HPDE6-E6E7 (cell line): Measurements from ENCODE around the gene ETS1.

Experiments
- DNase-seq: peaks from one replicate; pipeline ENCODE4 v3.0.0; 2011; ENCODE audit warnings: missing footprints; ENCODE audit errors: extremely low spot score

ETS1 gene

DNA sequence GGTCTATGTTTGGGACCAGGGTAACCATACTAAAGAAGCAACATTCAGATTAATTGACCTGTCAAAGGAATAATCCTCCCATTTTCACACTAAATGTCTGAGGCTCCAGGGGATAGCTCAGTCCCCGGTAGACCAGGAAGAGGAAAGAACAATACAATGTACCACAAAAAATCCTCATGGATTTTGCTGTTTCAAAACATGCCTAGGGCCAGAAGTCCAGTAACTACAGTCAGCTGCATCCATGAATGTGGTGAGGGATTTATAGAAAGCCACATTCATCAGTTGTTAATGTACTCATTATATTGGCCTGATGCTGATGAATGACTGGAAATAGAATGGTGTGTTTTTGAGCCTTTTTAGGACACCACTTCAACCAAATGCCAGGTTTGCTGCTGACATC, 6.9 kb upstream of the ETS1 start:
- no peak for DNase-seq

DNA sequence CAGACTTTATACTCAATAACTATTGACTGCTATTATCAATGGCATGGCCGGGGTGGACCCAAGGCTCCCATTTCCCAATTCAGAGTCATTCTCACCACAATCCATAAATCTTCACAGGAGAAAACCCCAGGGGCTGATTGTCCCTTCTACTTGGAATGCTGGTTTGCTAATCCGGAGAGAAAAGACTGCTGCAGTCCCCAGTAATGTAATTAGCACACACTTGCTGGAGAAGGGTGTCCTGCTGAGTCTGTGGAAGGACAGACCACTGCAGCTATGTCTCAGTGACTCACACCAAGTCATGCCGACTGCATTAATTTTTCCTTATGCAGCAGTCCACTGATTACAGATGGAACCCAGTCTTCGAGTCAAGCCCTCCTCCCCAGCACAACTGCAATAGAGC, 5.9 kb upstream of the ETS1 start:
- no peak for DNase-seq

DNA sequence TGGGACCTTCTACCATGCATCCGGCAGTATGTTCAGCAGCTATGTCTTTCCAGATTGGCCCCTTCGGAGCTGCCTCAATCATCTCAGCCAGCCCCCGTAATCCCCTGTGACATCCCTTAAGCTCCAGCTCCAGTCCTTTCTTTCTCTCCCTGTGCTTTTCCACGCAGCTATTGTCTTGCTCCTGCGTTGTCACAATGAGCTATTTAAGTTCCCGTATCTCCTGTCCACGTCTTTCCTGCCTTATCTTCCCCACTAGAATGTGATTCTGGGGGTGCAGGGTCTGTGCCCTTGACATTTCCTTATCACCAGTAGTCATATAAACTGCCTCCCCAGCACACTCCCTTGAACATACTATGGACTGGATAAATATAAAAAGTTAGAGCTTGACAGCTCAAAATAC, 5.1 kb upstream of the ETS1 start:
- DNase-seq, result no peak

DNA sequence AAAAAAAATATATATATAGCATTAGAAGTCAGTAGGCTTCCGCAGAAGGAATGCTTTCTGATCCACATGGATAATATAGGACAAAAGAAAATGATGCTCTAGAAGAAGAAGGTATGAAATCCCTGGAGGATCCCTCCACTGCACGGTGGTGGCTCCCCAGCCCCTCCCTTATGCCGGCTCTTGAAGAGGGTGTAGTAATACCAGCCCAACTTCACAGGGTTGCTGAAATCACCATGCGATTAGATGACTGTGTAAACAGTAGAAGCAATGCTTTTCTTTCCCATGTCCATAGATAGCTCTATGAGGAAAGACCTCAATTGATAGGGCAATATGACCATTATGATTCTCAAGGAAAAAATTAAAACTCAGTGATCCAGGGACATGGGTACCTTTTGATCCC, 3.2 kb upstream of the ETS1 start:
- no peak for DNase-seq

DNA sequence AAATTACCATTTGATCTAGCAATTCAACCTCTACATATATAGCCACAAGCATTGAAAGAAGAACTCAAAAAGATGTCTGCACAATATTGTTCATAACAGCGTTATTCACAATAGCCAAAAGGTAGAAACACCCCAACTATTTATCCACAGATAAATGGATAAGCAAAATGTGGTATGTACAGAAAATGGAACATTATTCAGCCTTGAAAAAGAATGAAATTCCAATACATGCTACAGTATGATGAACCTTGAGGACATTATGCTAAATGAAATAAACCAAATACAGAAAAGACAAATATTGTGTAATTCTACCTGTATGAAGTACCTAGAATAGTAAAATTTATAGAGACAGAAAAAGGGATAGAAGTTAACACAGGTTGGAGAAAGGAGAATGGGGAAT, 2.6 kb upstream of the ETS1 start:
- DNase-seq, result no peak

DNA sequence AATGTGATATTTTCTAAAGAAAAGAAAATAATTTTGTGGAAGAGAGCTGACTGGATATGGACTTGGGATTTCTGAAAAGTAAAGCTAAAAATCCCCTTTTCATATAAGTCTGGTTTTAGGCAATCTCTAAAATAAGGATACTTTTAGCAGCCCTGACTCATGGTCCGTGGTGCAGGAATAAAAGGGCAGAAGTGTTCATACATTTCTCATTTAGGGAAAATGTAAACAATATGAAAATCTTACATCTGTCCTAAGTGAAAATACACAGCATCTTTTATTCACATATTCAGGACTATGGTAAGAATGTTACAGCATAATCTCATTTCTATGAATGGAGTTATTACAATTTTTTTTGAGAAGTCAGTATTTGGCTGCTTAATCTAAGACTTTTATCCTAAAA, 735 bp upstream of the ETS1 start:
- no peak for DNase-seq

DNA sequence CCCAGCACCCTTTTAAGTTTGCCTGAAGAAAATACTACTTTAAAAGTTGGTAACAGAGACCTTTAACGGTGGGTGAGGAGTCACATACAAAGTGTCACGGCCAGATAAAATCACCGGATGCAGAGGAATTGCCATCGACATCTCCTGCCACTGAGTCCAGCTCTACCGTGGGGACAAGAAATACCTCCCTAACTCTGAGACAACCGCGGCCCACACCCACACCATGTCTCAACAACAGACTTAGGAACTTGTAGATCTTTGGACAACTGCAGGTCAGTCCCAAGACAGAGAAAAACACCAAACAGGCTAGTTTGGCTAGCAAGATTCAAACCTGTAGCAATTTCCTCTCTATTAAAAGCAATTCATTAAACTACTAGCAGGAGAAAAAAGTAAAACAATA, 669 bp downstream of the ETS1 start:
- no peak for DNase-seq

DNA sequence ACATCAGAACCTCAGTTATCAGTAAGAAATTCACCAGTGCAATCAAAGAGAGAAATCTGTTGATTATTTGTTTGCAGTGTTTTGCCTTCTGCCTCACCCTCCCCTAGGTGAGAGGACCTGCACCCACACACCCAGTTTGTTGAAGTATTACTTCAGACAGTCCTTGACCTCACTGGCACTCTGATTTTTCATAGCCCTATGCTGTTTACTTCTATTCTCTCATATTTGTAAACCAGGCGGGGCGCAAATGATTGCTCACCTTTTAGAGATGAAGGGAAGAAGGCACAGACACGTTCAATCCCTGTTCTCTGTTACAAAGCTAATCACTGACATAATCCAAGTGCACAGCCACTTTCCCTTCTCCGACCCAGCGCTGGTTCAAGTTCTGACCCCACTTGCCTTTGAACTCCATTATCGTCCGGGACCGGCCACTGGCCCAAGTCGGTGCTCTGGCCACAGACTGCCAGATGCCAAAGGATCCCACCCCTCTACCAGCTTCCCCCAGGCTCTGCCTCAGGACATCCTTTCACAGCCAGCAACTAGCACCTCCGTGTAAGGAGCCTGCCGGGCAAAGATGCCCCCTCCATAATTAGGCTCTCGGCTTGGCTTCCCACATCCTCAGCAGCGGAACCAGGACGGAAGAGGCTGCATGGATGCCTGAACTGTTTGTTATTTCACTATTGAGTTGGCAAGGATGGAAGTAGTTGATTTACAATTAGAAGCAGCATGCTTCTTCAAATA, 1.7 kb downstream of the ETS1 start:
- DNase-seq, result no peak

DNA sequence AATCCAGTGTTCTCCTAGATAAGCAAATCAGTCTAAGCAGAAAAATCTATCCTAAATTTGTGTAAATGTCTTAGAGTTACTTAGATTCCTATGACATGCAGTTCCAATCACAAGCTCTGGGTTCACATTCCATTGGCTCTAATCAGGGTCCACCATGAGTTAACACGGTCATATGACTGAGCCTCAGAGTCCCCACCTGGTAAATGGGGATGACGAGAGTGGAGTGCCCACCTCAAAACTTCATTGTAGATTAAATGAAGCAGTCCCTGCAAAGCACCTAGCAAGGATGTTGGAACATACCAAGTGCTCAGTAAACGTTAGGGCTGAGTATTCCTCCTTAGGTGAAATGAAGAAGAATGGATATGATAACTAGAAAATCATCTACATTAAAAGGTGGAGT, 3.1 kb downstream of the ETS1 start:
- DNase-seq, result no peak

DNA sequence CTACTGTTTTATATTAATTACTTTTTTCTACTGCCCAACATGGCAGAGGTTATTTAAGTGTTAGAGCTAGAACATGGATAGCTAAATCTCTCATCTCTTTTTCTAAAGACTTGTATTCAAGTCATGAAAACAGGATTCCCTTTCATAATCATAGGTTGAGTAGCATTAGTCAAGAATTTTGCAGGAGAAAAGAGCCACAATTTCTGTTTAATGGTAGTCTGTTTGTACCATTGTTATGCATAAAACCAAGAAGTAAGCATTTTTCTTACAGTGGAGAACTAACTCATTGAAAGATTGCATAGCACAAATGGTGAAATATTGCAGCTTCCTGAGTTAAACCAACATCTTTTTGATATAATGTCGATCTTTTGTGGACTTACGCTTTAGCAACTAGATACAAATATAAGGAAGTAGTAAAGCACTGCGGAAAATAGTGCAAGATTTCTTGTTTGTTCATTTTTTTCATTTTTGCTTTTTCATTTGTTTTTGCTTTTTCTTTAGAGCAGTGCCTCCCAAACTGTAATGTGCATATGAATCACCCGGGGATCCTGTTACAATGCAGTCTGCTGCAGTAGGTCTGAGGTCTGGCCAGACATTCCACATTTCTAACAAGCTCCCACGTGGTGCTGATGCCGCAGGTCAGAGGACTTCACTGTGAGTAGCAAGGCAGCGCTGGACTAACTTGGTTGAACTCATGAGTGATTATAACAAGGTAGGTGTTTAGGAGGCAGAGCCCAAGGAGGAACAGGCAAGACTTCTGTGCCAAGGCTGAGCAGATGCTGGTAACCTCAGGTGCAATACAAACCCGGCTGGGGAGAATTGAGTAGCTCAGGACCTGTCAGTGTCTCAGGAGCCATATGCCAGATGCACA, 4.6 kb downstream of the ETS1 start:
- DNase-seq, result peak; percentile 78

DNA sequence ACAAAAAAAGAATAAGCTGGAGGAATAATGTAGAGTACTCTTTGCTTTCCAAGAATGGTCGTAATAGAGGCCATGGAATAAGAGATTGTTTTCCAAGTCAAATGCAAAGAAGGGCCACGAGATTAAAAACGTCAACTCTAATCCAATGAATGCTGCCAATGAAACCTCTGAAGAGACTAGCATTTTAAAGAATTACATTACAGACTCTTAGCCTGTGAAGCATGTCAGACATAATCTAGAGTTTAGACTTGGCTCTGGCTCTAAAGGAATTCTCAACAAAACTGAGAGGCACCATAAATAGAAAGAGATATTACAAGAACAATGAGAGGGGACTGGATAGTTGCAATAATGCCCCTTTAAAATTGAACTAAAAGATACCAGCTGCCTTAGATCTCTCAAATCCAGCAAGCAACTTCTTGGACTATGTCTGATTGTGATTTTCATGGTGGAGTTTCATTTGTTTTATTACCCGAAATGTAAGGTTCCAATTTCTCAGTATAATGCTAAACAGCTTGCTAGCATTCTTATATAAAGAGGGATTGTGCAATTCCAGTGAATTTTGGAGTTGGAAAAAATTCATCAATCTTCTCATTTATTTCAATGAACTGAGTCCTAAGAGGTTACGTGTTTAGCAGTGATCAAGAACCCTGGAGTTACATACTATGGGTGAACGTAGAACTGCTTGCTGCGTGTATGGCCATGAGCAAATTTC, 5.6 kb downstream of the ETS1 start:
- no peak for DNase-seq

DNA sequence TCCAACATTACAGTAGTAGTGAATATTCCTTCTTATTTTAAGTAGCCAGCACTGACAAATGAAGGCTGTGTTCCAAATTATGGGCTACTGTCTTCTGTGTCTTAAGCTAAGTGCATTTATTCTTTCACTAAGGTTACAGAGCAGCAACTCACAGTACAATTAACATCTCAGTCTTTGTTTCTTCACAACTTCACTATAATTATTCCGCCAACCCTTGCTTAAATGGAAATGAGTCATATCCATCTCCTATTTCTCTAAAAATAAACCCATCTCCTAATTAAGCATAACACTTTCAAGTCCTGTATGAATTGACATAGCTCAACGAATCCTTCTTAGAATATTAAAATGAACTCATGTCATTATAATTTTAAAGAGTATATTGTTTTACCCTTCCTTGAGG, 6.7 kb downstream of the ETS1 start:
- no peak for DNase-seq

DNA sequence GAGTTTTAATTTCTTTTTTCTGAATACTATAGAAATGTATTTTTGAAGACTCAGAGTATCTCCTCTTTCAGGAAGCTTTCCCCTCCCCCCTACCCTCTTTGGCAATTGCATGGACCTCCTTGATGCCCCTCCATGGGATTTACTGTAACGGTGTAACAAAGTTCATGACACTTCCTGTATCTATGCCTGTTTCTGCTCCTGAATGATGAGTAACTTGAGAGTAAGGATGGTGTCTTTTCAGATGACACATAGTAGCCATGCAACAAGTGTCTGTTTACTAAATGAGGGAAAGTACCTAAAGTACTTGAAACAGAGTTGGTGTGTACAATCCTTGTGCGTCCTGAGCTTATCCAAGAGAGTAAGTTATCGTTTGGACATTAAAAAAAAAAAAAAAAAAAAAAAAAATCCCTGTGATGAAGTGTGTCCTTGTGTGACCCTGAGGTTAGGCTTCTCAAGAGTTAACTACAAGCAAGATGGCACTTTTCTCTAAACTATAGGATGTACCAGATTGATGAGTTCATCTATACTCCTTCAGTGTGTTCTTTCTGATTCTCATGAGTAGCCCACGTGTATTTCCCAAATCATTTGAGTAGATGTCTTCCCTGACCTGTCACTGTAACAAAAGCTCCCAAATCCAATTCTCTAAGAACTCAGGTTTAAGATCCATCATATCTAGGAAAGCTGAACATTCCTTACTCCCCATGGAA, 7.4 kb downstream of the ETS1 start:
- peak; percentile 13 for DNase-seq

DNA sequence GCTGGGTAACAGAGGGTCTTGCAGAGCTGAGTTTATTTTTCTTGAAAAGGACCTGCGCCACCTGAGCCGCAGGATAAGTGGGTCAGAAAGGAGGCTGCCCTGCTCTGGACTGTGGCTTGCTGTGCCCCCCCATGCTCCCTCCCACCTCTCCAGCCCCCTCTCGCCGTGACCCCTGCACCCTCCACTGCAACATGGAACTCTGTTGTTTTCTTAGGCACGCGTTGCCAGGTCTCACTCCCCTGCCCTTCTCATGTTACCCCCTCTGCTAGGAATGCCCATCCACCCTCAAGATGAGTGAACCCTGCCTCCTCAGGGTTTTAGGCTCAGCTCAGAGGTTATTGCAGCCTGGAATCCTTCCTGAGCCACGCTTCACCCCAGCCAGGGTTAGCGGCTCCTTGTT, 10.8 kb downstream of the ETS1 start:
- DNase-seq, result no peak

DNA sequence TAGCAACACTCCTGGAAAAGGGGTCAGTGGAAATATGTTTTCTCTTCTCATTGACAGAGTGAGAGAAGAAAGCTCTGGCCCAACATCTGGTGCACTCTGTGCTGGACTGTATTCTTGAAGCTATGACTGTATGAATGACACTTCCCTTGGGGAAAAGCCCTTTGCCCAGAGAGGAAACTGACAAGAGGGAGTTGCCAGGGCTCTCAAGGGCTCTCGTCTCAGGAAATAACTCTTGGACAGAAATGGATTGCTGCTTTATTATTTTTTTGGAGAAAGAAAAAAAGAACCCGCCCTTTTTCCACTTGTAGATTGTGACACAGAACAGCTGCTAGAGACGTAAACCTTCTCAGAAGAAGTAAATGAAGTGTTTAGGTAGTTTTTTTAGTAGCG, 11.4 kb downstream of the ETS1 start:
- no peak for DNase-seq

DNA sequence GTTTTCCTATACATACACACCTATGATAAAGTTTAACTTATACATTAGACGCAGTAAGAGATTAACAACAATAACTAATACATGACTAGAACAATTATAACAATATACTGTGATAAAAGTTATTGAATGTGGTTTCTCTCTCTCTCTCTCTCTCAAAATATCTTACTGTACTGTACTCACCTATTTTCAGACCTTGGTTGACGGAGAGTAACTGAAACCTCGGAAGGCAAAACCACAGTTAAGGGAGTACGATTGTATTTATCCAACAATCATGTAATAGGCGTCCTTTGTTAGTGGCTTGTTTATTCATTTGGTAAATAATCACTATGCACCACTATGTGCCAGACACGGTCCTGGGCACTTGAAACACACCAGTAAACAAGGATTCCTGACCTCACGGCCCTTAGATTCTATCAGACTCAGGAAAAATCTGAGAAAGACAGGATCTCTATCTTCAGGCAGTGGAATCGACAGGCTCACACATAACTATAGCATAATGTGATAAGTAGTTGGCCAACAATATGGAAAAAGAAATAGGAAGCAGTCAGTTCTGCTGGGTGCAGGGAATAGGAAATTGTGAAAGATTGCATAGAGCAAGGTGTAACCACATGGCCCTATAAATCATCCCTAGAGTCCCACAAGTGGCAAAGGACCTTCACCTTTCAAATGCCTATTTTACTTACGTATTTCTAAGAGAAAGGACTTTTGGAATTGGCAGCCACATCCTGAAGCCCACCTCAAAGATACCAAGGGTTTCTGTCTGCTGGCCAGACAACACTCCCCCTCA, 12.0 kb downstream of the ETS1 start:
- no peak for DNase-seq

DNA sequence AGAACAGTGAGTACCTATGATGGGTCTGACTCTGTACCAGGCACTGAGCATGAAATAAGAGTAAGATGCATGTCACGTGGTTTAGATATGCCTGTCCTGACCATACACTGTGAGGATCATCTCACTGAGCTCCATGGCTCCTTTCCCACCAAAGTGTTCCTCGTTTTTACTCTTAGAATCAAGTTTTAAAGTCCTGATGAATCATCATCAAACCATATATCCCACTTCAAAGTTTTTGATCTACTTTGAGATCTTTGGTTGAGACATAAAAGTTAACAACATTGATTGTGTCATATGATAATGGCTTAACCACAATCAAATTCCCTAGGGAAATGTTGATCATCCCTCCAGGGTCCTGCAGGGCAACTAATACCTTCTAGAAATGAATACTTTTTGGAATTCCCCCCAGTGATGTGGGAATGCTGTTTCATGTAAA, 12.8 kb downstream of the ETS1 start:
- no peak for DNase-seq

DNA sequence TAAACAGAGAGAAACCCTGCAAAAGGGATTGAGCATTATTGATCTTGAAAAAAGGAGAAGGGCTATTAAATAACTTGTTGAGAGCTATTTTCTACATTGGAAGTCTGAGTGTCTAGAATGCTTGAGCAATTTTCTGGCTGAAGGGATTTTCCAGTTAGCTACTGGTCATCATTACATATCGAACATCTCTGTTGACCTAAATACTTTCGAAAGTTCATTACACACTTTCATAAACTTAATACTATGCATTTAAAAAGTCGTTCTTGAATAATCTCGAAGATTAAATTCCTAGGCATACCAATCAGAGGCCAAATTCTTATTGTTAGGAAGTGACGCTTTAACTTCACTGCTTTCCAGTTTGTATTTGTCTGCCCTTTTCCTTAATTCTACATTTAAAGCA, 13.7 kb downstream of the ETS1 start:
- DNase-seq, result no peak

DNA sequence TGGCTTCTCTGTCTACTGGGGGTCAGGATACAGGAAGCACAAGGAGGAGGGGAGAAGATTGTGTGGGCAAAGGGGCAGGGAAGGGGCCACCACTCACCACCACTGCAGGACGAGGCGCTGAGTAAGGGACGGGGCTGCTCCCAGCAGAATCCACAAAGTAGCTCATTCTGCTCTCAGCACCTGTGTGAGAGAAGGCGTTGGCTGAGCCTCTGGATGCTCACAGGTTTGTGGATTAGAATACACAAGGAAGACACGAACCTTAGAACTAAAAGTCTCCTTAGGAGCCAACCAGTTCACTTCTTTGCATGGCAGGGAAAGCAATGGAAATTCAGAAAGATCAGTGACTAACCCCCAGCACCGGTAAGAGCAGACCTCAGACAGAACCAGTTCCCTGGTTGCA, 14.4 kb downstream of the ETS1 start:
- DNase-seq, result no peak

DNA sequence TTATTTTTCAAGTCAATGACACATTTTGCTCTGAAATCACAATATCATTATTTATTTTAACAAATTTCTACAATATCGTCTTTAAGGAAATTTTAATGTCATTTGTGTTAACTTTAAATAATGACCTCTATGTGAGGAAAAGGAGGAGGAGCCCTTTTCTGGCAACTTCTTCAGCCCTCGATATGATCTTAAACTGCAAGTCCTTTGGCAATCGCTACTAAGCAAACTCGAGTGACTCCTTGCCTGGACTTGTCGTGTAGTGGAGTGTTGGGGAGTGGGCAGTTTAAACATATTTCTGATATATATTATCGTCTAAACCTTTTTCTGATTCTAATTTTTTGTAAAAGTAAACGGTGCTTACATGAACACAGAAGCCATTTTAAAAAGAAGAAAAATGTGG, 16.7 kb downstream of the ETS1 start:
- DNase-seq, result no peak

DNA sequence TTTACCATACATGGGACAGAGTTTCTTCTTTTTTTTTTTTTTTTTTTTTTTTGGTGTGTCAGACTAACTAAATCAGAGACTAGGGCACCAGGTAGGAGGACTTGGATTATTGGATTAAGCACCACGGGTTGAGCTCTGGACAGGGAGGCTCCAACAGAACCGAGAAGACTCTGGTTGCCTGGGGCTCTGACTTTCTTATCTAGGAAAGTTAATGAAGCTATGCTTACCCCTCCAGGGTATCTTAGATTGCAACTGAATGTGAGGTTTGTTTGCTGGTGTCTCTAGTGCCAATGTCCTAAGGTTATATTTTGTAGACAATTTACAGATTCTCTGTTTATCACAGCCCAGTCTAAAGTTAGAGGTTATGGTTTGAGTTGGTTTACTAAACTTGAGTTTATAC, 18.1 kb downstream of the ETS1 start:
- DNase-seq, result no peak
